Hepatic stellate cell (primary cell): ENCODE measurements around the gene TMTC4.
"Not testable (repeated sequence)": the region's sequence is repeated elsewhere in the genome, so short reads cannot be mapped to it uniquely, and the experiment has no call there.

Source experiments
- DNase-seq: peaks from one replicate; pipeline ENCODE4 v3.0.0; 2011; ENCODE audit warnings: low spot score

The TMTC4 gene

GRCh38 chr13:100625447-100625846 is 49.1 kb downstream of the TMTC4 start:
- DNase-seq = no peak

- DNase-seq = no peak
Measured at GRCh38 chr13:100620792-100621191, 53.8 kb downstream of the TMTC4 start.

GRCh38 chr13:100619940-100620339 is 54.7 kb downstream of the TMTC4 start:
- no peak for DNase-seq

GRCh38 chr13:100618897-100619296 is 55.7 kb downstream of the TMTC4 start:
- DNase-seq = not testable (repeated sequence)

GRCh38 chr13:100613031-100613430 is 61.6 kb downstream of the TMTC4 start:
- DNase-seq = no peak

- DNase-seq = no peak
Measured at GRCh38 chr13:100611678-100612492, 62.7 kb downstream of the TMTC4 start.

GRCh38 chr13:100610391-100611347 is 63.9 kb downstream of the TMTC4 start:
- DNase-seq = no peak

GRCh38 chr13:100608906-100609305 is 65.7 kb downstream of the TMTC4 start:
- no peak for DNase-seq

- no peak for DNase-seq
Measured at GRCh38 chr13:100608489-100608888, 66.1 kb downstream of the TMTC4 start.

- no peak for DNase-seq
Measured at GRCh38 chr13:100604918-100605710, 69.5 kb downstream of the TMTC4 start.

- DNase-seq = no peak
Measured at GRCh38 chr13:100602493-100603111, 72.0 kb downstream of the TMTC4 start.

- DNase-seq = no peak
Measured at GRCh38 chr13:100601716-100602115, 72.9 kb downstream of the TMTC4 start.

- no peak for DNase-seq
Measured at GRCh38 chr13:100600915-100601314, 73.7 kb downstream of the TMTC4 start.

- no peak for DNase-seq
Measured at GRCh38 chr13:100600461-100600860, 74.1 kb downstream of the TMTC4 start.

- DNase-seq = no peak
Measured at GRCh38 chr13:100597253-100597652, 77.3 kb downstream of the TMTC4 start.

GRCh38 chr13:100596516-100596915 is 78.1 kb downstream of the TMTC4 start:
- no peak for DNase-seq

- no peak for DNase-seq
Measured at GRCh38 chr13:100594731-100595130, 79.9 kb downstream of the TMTC4 start.

- no peak for DNase-seq
Measured at GRCh38 chr13:100594255-100594654, 80.3 kb downstream of the TMTC4 start.

- DNase-seq = no peak
Measured at GRCh38 chr13:100589178-100589725, 85.3 kb downstream of the TMTC4 start.

GRCh38 chr13:100588331-100589177 is 86.0 kb downstream of the TMTC4 start, which contains the start of gene GGACT:
TSS of gene GGACT (minus strand) at chr13:100588789. CDS start at chr13:100532591, 56,198 bp downstream.
- DNase-seq = peak; percentile 73
